HEK293 (cell line): ENCODE data around the gene MBNL2.

Experiments used
- KLF16 ChIP-seq: fragments of 450-650 bp; formaldehyde crosslinking; IDR thresholded peaks from 2 replicates; pipeline ENCODE4 v1.5.1; 2017; ENCODE audit warnings: missing biosample characterization, missing genetic modification characterization
- MZF1 ChIP-seq: fragments of 450-650 bp; formaldehyde crosslinking; IDR thresholded peaks from 2 replicates; pipeline ENCODE4 v1.5.1; 2017; ENCODE audit warnings: missing biosample characterization, missing genetic modification characterization, borderline replicate concordance
- SETDB1 ChIP-seq: IDR thresholded peaks from one replicate; pipeline ENCODE4 v1.6.1; 2017; ENCODE audit warnings: mild to moderate bottlenecking, low read length, moderate library complexity, mixed read lengths; ENCODE audit not compliant: insufficient read length
- ZBTB20 ChIP-seq: fragments of 450-650 bp; formaldehyde crosslinking; IDR thresholded peaks from 2 replicates; pipeline ENCODE4 v1.5.1; 2016; ENCODE audit warnings: missing biosample characterization, missing genetic modification characterization

DNA sequence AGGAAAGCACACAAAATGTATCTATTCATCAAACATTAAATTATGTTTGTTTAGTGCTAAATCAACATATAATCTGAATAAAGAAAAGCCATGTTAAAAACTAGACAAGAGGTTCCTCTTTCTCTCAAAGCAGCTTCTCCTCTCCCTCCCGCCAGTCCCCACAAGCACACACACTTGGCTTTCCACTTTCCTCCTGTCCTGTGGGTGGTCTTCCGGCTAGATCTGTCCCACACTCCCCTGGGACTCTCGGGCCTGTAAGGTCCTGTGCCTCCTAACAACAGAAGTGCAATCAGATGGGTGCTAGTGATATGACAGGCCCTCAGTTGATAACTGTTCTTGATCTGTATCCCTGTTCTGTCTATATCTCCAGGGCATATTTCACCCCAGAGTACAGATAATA is 166.2 kb downstream of the MBNL2 start:
- TF ChIP-seq ZBTB20 (no peak), SETDB1 (no peak), KLF16 (tag by site-specific recombination) (no peak), MZF1 (no peak)
